ENCODE measurements around the gene GASK1A. TPM values are rescaled to one million over a fixed set of nuclear protein-coding genes. Genes with fewer than 3 reads are reported as not detected.

GASK1A gene
- total RNA-seq, 1 donor from 2014 or later = not detected

DNA sequence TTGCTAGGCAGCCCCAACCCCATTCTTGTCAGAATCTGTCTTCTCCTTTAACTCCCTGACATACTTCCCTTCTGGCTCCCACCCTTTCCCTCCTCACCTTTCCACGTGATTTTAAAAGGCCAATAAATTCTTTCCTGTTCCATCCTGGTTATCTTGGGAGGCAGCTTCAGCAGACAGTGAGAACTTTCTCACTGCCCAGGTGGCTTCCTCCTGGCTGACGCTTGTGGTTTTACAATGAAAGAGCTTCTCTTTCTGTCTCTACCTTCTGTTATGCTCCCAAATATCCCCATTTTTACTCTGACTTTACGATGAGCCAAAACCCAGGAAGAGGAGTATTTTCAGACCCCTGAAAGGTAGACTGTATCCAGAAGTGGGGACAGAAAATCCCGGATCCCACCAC lies 42.1 kb downstream of the GASK1A start:
- H3K4me3 Mint-ChIP-seq (ENCODE audit: unreplicated experiment) = no peak overlapping the region
- H3K27ac Mint-ChIP-seq (ENCODE audit: unreplicated experiment) = no peak overlapping the region
- no peaks in the 10 kb centered on the region for H3K36me3 Mint-ChIP-seq (ENCODE audit: unreplicated experiment)
- DNase-seq (ENCODE audit: extremely low spot score, unreplicated experiment) = no peak
- TF ChIP-seq CTCF (IDR thresholded peaks at IDR 0.05) = no peak
- H3K4me1 Mint-ChIP-seq (ENCODE audit: unreplicated experiment) = no peaks in the 10 kb centered on the region
- H3K9me3 Mint-ChIP-seq (ENCODE audit: unreplicated experiment) = no peaks in the 10 kb centered on the region
- H3K27me3 Mint-ChIP-seq (ENCODE audit: unreplicated experiment) = peaks cover 16% of the 10 kb centered on the region

DNA sequence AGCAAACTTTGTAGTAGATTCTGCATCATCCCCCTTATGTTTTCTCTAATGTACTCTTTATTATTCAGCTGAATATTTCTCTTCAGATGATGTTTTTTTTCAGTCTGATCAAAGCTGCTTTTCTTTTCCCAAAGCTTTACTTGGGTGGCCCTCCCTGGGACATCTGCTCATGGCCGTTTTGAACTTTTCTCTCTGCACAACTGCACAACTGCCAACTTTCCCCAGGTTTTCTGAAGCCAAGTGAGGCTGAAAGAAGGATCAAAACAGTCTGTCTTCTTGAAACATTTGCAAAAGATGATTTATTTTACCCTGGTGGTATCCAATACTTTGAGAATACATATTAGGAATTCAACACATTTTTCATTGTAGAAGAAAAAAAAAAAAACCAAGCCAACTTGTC lies 43.0 kb downstream of the GASK1A start:
- no peak for DNase-seq (ENCODE audit: extremely low spot score, unreplicated experiment)
- no peak overlapping the region for H3K27ac Mint-ChIP-seq (ENCODE audit: unreplicated experiment)
- TF ChIP-seq CTCF (IDR thresholded peaks at IDR 0.05) = no peak
- peaks cover 19% of the 10 kb centered on the region for H3K27me3 Mint-ChIP-seq (ENCODE audit: unreplicated experiment)
- no peaks in the 10 kb centered on the region for H3K36me3 Mint-ChIP-seq (ENCODE audit: unreplicated experiment)
- no peaks in the 10 kb centered on the region for H3K9me3 Mint-ChIP-seq (ENCODE audit: unreplicated experiment)
- H3K4me1 Mint-ChIP-seq (ENCODE audit: unreplicated experiment) = no peaks in the 10 kb centered on the region
- H3K4me3 Mint-ChIP-seq (ENCODE audit: unreplicated experiment) = no peak overlapping the region

DNA sequence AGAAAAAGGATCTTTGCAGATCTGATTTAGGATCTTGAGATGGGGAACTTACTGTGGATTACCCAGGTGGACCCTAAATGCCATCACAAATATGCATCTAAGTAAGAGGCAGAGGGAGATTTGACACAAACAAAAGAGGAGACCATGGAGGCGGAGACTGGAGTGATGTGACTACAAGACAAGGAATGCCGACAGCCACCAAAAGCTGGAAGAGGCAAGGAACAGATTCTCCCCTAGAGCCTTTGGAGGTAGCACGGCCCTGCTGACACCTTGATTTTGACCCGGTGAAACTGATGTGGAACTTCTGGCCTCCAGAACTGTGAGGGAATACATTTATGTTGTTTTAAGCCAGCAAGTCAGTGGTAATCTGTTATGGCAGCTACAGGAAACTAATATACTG lies 44.0 kb downstream of the GASK1A start:
- TF ChIP-seq CTCF (IDR thresholded peaks at IDR 0.05) = no peak
- DNase-seq (ENCODE audit: extremely low spot score, unreplicated experiment) = no peak
- no peak overlapping the region for H3K4me3 Mint-ChIP-seq (ENCODE audit: unreplicated experiment)
- H3K27me3 Mint-ChIP-seq (ENCODE audit: unreplicated experiment) = peaks cover 20% of the 10 kb centered on the region
- H3K9me3 Mint-ChIP-seq (ENCODE audit: unreplicated experiment) = no peaks in the 10 kb centered on the region
- H3K4me1 Mint-ChIP-seq (ENCODE audit: unreplicated experiment) = no peaks in the 10 kb centered on the region
- H3K36me3 Mint-ChIP-seq (ENCODE audit: unreplicated experiment) = no peaks in the 10 kb centered on the region
- no peak overlapping the region for H3K27ac Mint-ChIP-seq (ENCODE audit: unreplicated experiment)

DNA sequence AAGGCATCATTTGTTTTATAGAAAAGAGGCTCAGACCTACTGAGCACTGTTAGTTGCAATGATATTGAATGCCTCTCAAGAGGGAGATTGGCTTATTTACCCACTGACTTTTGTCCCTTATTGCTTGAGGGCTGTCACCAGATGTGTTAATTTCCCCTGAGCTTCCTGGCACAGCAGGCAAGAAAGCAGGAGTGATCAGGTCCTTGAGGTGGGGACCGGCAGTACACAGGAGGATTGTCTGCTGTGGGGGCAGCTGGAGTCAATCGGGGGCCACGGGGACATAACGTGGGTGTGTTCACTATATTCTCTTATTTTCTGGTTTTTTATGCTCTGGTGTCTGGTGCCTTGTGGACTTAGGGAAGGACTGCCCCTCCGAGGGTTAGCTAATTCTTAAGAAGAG lies 44.6 kb downstream of the GASK1A start:
- Mint-ChIP-seq H3K4me1 (ENCODE audit: unreplicated experiment) (no peaks in the 10 kb centered on the region), H3K36me3 (ENCODE audit: unreplicated experiment) (no peaks in the 10 kb centered on the region), H3K9me3 (ENCODE audit: unreplicated experiment) (no peaks in the 10 kb centered on the region), H3K4me3 (ENCODE audit: unreplicated experiment) (no peak overlapping the region), H3K27me3 (ENCODE audit: unreplicated experiment) (peaks cover 20% of the 10 kb centered on the region), H3K27ac (ENCODE audit: unreplicated experiment) (no peak overlapping the region)
- no peak for TF ChIP-seq CTCF (IDR thresholded peaks at IDR 0.05)
- DNase-seq (ENCODE audit: extremely low spot score, unreplicated experiment) = no peak

DNA sequence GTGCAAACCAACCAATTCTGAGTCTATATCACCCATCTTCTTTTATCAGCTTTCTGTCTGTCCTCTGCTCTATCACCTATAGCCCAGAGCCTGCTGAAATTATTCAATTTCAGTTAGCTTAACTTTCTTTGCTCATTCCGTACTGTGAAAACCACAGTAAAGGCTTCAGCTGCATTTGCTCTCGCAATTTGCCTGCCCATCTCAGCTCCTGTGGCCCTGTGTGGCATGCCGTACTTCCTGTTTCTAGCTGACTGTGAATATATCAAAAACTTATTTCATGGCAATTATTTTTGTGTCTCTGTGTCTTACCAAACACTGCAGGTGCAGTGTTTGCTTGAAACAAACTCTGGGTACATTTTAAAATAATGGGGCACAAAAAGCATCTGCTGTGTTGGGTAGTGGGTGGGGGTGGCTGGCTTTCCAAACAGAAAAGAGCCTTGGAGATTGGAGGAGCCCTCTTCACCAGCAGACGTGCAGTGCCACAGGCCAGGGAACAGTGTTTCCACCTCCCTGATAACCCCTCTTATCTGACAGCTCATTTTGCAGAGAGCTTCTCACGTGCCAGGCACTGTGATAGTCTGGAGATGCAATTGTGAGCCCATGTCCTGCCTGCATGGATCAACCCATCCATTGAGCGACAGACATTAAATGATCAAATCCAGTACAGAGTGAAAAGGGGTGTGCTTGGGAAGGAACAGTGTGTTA lies 45.2 kb downstream of the GASK1A start:
- Mint-ChIP-seq H3K27me3 (ENCODE audit: unreplicated experiment) (peaks cover 20% of the 10 kb centered on the region), H3K4me1 (ENCODE audit: unreplicated experiment) (no peaks in the 10 kb centered on the region), H3K9me3 (ENCODE audit: unreplicated experiment) (no peaks in the 10 kb centered on the region), H3K36me3 (ENCODE audit: unreplicated experiment) (no peaks in the 10 kb centered on the region), H3K27ac (ENCODE audit: unreplicated experiment) (no peak overlapping the region), H3K4me3 (ENCODE audit: unreplicated experiment) (no peak overlapping the region)
- TF ChIP-seq CTCF (IDR thresholded peaks at IDR 0.05) = no peak
- no peak for DNase-seq (ENCODE audit: extremely low spot score, unreplicated experiment)
